HG02943 (cell line): ENCODE measurements around the gene CSRP1.

ENCODE experiments used
- ATAC-seq: cut with Tn5 transposase; IDR thresholded peaks from one replicate; pipeline ENCODE4 v1.9.1; 2021; ENCODE audit warnings: mild to moderate bottlenecking, low read depth, moderate library complexity; ENCODE audit not compliant: unreplicated experiment

Gene CSRP1

DNA sequence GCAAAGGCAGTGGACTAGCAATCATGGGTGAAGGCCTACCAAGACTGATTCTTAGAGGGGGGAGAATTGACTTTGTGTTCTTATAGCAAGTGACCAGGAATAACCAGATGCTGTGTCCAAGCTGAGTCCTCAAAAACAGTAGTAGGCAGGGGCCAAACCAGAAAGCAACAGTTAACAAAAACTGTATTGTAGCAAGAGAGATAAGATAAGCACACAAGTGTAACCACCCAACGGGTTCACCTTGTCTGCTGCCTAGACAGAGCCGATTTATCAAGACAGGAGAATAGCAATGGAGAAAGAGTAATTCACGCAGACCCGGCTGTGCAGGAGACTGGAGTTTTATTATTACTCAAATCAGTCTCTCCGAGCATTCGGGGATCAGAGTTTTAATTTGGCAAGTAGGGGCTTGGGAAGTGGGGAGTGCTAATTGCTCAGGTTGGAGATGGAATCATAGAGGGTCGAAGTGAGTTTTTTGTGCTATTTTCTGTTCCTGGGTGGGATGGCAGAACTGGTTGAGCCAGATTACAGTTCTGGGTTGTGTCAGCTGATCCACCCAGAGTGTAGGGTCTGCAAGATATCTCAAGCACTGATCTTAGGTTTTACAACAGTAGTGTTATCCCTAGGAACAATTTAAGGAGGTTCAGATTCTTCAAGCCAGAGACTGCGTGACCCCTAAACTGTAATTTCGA is 8.3 kb upstream of the CSRP1 start:
- ATAC-seq = no peak

DNA sequence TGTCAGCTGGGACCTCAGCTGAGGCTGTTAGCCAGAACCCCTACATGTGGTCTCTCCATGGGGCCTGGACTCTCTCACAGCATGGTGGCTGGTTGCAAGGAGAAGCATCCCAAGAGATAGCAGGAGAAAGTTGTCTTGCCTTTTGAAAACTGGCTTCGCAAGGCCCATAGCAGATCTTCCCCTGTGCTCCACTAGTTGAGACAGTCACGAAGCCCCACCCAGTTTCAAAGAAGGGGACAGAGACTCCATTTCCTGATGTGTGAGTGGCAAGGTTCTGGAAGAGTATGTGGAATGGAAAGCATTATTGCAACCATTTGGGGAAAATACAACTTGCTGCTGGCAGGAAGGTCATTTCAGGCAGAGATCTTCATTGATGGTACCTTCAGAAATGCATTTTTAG is 7.5 kb upstream of the CSRP1 start:
- no peak for ATAC-seq

GRCh38 chr1:201513498-201514243 is 6.7 kb upstream of the CSRP1 start:
- ATAC-seq = no peak

GRCh38 chr1:201511941-201512539 is 5.1 kb upstream of the CSRP1 start:
- no peak for ATAC-seq

GRCh38 chr1:201511396-201511940 is 4.5 kb upstream of the CSRP1 start:
- ATAC-seq = no peak

GRCh38 chr1:201510734-201511133 is 3.8 kb upstream of the CSRP1 start:
- ATAC-seq = no peak

DNA sequence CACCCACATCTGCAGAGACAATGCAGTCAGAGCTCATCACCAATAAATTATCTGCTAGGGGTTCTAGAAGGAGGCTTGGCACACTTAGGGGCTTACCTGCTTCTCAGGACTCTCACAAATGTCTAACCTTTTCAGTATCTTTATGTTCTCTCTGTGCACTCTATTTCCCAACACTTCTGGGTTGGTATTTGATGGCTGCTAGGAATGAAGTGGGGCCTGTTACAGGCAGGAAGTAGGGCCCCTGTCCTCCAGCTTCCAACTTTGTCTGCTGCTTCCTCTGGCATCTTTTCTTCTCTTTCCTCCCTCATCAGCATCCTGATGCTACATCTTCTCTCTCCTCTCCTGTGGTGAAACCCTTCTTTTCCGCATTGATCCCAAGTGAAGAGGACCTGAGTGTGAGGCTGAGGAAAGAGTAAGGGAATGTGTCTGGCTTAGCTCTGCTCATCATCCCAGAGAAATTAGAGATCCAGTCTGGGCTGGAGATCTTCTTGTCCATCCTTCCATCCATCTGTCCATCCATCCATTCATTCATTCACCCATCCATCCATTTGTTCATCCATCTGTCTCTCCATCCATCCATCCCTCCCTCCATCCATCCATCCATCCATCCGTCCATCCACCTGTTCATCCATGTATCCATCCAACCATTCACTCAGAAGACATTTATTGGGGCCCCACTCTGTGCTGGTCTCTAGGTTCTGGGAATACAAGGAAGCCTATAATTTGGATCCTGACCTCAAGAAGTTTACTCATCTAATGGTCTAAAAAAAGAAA is 2.9 kb upstream of the CSRP1 start:
- no peak for ATAC-seq

DNA sequence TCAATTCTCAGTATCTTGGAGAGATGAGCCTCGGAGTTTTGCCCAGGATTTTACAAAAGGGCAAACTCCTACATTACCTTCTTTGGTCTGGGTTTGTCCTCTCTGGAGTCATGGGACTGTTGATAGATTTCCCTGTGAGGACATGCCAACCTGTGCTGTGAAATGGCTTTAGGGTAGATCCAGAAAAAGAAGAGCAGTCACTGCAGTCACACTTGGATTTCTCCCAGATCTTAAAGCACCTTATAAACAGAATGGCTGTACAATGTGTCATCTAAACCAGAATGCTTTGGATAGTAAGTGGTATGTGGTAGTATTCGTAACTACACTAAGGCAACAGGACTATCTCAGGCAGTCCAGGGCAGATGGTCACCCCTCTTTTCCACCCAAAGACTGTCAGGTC is 1.9 kb upstream of the CSRP1 start:
- no peak for ATAC-seq

DNA sequence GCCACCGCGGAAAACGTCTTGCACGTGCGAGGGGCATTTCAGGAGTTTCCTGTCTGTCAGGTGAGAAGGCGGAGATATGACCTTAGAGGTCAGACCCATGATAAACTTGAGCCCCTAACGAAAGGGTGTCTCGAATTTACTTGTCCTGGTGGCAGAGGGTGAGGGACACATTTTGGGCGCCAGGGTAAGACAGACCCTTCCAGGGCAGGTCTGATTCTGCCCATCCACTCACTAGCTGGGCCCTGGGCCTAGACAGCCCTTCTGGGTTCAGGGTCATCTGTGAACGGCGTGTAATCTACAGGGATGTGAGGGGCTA is 395 bp upstream of the CSRP1 start:
- ATAC-seq = peak; percentile 11

GRCh38 chr1:201506092-201506491 is 831 bp downstream of the CSRP1 start:
- no peak for ATAC-seq

GRCh38 chr1:201505503-201505890 is 1.4 kb downstream of the CSRP1 start:
- no peak for ATAC-seq

DNA sequence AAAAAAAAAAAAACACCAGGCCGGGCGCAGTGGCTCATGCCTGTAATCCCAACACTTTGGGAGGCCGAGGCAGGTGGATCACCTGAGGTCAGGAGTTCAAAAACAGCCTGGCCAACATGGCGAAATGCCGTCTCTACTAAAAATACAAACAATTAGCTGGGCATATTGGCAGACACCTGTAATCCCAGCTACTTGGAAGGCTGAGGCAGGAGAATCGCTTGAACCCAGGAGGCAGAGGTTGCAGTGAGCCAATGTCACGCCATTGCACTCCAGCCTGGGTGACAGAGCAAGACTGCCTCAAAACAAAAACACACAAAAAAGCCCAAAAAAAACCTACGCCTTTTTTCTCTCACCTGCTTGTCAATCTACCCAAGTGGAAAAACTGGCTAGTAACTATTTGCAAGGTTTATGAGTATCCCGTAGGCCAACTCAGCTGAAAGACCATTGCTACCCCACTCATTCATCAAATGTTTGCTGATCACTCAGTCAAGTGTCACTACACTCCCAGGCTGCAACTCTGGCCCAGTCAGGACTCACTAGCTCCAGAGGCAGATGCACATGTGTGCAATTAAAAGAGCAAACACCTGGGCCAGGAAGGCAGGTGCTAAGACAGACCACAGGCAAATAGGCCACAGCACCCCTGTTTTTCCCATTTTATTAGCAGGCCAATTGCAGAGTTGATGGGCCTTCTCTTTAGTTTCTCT is 2.0 kb downstream of the CSRP1 start:
- no peak for ATAC-seq

- ATAC-seq = no peak
These were observed 2.7 kb downstream of the CSRP1 start for GRCh38 chr1:201504179-201504631.

DNA sequence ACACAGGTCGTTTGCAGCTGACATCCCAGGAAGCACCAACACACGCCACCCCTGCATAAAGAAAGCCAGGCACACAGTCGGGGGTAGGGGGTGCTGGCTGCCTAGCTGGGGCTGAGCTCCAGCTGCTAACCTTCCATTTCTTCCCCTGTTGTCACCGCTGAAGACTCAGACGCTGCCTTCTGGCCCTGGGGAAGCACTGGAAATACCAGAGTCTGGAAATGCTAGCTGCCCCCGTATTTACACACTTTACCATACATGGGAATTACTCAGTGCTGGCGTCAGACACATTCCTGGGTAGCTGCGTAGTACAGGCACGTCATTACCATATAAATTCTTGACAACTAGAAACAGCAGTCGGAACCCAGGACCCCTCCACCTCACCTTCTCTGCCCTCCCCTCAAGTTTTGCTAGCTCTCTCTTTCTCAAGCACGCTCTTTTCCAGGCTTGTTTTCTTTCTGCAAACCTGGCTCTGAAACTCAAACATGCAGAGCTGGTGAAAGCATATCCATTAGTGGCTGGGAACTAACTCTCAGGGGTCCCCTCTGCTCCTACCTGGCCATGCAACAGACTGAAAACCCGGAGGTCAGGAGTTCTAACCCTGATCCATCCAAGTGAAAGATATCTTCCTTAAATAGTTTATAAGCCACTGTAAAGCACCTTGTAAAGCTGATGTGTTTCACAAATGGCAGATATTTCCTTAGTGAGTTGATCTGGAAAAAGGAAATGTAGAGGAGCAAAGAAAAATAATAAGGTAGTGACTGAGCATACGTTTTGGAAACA is 3.3 kb downstream of the CSRP1 start:
- no peak for ATAC-seq

DNA sequence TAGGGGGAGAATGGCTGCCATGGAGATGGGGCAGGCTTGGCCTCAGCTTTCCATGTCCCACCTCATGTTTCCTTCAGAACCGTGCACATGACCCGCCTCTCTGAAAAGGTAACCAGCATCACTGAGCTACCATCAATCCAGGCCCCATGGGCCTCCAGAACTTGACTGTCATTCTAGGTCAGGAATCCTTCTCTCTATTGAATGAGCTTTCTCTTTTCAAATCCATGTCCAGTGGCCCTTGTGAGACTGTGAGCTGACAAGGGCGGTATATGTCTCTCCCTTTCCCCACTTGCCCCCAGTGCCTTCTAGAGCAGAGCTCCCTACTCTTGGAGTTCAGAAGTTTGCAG is 4.4 kb downstream of the CSRP1 start:
- ATAC-seq = no peak

GRCh38 chr1:201501812-201502510 is 5.0 kb downstream of the CSRP1 start:
- no peak for ATAC-seq

DNA sequence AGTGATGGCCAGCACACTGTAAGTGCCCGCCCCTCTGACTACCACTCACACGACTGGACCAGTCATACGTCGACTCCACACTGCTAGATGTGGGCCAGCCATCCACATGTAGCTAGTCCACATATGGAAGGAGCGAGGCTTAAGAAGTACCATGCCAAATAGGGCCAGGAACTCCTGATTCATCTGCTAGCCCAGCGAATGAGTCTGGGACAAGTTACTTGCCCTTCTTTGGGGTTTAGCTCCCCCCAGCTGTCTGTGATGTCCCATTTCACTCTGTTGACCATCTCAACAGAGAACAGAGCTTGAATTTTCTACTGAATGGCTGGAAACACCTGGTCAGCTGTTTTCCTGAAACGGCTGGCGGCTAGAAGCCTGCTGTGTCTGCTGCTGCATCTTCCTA is 5.8 kb downstream of the CSRP1 start:
- no peak for ATAC-seq

DNA sequence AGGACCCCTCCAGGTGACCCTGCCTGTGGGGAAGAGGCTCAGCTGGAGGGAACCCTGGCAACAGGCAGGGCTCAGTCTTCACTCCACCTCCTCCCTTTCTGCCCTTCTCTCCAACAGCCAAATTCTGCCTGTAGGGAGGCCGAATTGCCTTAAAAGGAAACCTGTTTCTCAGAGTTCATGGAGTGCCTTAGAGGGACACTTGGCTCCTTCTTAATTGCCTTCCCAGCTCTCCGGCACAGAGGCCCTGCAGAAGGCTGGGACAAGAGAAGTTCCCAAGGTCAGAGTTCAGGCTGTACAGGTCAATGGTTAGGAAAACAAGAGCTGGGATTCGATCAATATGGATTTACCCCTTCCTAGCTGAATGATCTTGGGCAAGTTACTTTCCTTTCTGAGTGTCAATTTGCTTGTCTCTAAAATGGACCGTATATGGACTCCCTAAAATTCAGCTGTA is 6.2 kb downstream of the CSRP1 start:
- no peak for ATAC-seq
